GM20431 (cell line): Measurements from ENCODE around the gene PJA2.
"Not testable (repeated sequence)": the region's sequence is repeated elsewhere in the genome, so short reads cannot be mapped to it uniquely, and the experiment has no call there.

ENCODE experiments used
- in situ Hi-C: fragments of 300-500 bp; cut with MseI, MboI; formaldehyde crosslinking; loops from one replicate; pipeline ENCODE4 v1.15.0; 2020; ENCODE audit warnings: low sequenced_read_pairs; ENCODE audit not compliant: unreplicated experiment

PJA2 gene

DNA sequence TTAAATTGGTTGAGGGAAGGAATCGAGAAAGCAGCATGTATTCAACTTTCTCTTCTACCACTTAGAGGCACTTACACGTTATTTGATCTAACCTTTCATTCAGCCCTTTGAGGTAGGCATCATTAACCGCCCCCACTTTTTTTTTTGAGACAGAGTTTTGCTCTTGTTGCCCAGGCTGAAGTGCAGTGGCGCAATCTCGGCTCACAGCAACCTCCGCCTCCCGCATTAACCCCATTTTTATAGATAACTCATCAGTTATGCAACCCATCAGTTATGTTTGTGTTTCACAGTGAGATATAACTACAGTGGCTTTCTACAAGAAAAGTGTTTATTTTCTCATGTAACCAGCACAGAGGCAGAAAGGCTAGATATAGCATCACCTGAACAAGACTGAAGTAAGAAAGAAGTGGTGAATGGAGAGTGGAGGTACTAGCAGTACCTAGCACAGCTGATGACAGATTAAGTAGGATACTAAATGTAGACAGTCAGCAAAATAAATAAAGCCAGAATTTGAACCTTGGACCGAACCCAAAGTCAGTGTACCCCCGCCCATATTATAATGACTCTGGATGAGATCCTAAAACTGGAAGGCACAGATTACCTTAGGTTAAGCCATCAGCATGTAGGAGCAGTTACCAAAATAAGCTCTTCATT is 91.2 kb downstream of the PJA2 start:
- in situ Hi-C loops = no loop called here

DNA sequence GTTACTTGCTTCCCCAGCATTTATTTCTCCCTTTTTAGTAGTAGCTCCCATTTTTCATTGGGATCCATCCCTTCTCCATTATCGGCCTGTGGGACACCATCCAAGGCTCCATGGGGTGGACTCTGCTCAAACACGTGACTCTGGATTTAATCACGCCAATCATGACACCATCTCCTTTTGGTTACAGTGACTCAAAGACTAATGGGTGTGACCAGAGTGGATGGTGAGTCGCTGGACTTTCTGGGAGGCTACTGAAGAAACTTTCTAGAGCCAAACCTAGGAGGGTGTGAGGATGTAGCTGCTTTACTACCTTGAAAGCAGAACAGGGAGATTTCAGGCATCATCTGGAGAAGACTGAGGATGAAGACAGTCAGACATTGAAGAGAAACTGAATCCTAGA is 93.1 kb downstream of the PJA2 start:
- in situ Hi-C loops = no loop called here

- in situ Hi-C loops = no loop called here
Measured at GRCh38 chr5:109315245-109315644, 94.5 kb downstream of the PJA2 start.

DNA sequence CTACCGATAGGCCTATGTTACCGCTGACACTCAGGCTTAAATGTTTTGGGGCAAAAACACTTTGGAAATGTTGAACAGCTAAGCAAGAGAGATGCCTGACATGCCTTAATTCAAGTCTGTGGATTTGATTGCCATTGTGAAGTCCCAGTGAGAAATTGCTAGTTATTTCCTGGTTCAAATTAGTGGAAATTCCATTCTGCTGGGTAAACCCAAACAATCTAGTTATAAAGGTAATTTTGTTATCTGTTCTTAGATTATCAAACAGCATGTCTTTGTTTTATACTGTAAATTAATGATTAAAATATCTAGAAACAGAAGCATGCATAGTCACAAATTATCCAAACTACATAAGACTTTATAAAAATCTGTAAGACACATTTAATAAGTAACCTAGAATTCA is 96.6 kb downstream of the PJA2 start:
- in situ Hi-C loops = no loop called here

GRCh38 chr5:109312695-109313094 is 97.1 kb downstream of the PJA2 start:
- in situ Hi-C loops = no loop called here

- in situ Hi-C loops = no loop called here
Measured at GRCh38 chr5:109310315-109310714, 99.5 kb downstream of the PJA2 start.

DNA sequence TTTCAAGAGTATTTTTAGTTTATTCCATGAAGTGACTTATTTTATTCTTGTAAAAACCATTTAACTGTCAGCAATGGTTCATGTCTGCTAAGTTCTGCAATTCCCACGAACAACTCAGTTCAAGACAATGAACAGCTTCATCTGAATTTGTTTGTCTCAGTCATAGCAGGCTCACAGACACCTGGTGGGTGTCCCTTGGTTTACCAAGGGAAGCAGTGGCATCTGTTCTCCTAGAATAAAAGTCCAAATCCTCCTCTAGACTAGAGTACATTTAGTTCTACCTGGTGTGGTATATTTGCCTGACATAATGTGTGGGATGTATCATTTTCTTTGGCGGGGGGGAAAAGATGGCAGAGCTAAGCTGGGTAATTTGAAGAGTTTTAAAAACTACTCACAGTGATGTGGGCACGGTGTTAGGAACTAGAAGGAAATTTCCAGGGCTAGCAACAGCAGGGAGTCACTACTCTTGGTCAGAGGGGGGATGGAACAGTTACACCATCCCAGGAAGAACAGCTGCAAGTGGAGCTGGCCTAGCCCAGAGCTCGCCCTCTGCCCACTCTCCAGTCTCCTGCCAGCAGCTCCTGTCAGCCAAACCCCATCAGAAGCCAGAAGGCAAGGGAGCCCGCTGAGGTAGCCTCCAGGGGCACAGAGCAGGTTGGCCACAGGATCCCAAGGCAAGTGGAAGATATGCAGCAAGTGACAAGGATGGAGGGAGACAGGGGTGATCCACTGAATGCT is 100.3 kb downstream of the PJA2 start:
- in situ Hi-C loops = no loop called here

DNA sequence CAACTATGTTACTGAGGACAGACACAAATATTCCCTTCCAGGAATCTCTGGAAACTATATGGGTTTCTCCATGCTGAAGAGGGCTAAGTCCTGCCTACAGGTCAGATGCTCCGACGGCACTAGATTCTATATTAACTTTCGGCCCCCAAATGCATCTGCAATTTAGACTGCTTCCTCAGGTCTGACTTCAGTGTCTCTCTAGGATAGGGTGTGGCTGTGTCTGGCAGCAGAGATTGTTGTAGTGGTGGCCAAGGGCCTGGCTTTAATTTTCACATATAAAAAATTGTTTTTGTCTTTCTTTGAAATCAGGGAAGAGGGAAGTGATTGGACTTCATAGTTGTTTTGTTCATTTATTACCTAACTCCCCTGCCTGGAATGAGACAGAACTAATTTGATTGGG is 101.8 kb downstream of the PJA2 start:
- in situ Hi-C loops = no loop called here

- in situ Hi-C loops = no loop called here
Measured at GRCh38 chr5:109307456-109307855, 102.3 kb downstream of the PJA2 start.

- in situ Hi-C loops = no loop called here
Measured at GRCh38 chr5:109305352-109305751, 104.4 kb downstream of the PJA2 start.

GRCh38 chr5:109304309-109304708 is 105.5 kb downstream of the PJA2 start:
- in situ Hi-C loops = no loop called here

DNA sequence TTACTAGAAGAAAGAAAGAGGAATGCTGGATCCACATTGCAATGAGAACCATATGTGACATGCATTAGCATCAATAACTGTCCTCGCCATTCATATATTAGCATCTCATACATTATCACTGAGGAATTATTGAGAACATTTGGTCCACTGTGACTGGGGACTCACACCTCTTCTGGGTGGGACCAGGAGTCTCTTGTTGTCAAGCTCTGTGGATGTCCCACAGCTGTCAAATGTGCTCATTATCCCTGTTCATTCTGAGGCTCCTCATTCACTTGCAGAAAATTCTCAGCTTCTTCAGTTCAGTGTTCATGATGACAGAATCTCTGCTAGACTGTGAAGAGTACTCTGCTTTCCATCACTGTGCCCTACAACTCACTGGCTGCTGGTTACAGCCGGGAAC is 109.4 kb downstream of the PJA2 start:
- in situ Hi-C loops = no loop called here

GRCh38 chr5:109299557-109299956 is 110.2 kb downstream of the PJA2 start:
- in situ Hi-C loops = no loop called here

DNA sequence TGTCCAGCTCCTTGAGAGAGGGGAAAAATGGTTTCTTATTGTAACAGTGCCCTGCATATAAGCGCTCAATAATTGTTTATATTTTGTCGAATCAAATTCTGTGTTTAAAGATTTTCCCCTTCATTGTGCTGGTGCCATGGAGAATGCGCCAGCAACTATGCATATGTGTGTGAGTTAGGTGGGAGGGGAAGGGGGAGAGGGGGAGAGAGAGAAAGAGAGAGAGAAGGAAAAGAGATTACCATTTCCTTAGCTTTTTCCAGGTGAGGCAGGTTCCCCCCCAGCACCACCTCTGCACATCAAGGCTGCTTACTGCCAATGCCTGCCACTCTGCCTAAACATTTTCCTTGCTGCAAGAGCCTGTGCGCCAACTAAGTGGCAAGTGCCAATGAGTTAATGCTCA is 111.0 kb downstream of the PJA2 start:
- in situ Hi-C loops = no loop called here

DNA sequence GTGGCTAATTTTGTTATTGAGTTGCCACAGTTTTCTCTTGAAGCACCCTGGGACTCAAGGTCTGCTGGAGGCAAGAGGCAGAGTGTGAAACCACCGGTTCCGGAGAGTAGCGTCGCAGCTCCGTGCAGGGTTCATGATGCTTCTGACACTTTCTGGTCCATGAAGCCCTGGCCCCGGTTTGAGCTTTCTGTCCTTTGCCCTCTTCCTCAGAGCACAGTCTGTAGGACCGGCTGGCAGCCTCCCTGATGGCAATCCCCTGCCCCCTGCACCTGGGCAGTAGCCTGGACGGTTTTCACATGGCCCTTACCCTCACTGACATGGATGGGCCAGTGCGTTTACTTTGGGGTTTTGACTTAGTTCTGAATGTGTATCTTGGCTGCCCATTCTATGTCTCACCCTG is 111.9 kb downstream of the PJA2 start:
- in situ Hi-C loops = no loop called here

DNA sequence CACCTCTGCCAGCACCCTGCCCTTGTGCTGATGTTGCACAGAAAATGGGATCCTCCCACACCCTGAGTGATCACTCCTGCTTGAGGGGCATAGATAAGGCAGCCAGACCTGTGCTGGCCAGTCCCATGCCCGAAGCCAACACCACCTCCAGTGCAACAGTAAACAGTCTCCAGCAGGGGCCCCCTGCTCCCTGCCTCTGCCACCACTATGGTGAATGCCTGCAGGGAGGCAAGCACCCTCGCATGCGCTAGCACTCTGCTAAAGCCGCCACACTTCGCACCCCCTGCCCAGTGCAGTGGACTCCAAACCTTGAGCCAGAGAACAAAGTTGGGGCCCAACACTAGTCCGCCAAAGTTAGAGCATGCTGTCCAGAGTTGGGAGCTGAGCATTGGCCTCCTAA is 118.7 kb downstream of the PJA2 start:
- in situ Hi-C loops = no loop called here

DNA sequence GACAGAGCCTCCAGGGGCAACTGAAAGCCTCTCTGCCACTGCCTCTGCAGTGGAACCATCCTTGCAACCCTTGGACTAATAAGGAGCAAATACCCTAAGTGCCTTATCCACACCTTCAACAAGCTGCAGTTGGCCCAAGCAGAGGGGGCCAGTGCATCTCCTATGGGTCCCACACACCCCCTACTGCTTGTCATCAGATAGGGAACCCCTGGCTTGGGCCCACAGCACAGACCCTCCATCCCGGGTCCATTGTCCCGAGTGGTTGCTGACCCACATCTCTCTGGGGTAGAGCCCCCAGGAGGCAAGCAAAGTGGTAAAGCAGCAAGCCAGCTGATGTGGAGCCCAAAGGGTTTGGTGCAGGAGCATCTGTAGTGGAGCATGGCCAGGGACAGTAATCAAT is 119.5 kb downstream of the PJA2 start:
- in situ Hi-C loops = no loop called here

GRCh38 chr5:109286628-109287027 is 123.1 kb downstream of the PJA2 start:
- in situ Hi-C loops = not testable (repeated sequence)
